Left renal pelvis (tissue), 4 donors: ENCODE data around the gene ABHD12. TPM values are rescaled to one million over a fixed set of nuclear protein-coding genes. Genes with fewer than 3 reads are reported as not detected.
"Not testable (repeated sequence)": the region's sequence is repeated elsewhere in the genome, so short reads cannot be mapped to it uniquely, and the experiment has no call there.

Source experiments
- DNase-seq, 4 donors: peaks; one replicate each; pipeline ENCODE4 v3.0.0-alpha.2; 2013; ENCODE audit warnings: low read depth in 4 of 4, low spot score in 3 of 4
- polyA plus RNA-seq, 4 donors: library from polyadenylated mRNA; unstranded; fragments of 120-200 nt; gene quantifications; one replicate each; pipeline ENCODE4 v1.2.1, GENCODE V29; 2013; ENCODE audit not compliant: insufficient read length in 4 of 4

The ABHD12 gene
- polyA plus RNA-seq, 4 donors: 38.7 to 62.1 (median 56.5) TPM

- no peak for DNase-seq
Measured at GRCh38 chr20:25269057-25269832, 121.4 kb downstream of the ABHD12 start.

GRCh38 chr20:25260770-25261437, 129.7 kb downstream of the ABHD12 start:
- not testable (repeated sequence) for DNase-seq

- no peak for DNase-seq
Measured at GRCh38 chr20:25259788-25260254, 130.8 kb downstream of the ABHD12 start.

GRCh38 chr20:25259358-25259757, 131.3 kb downstream of the ABHD12 start:
- no peak for DNase-seq

- DNase-seq: no peak
Measured at GRCh38 chr20:25258828-25259227, 131.8 kb downstream of the ABHD12 start.

- DNase-seq: no peak
Measured at GRCh38 chr20:25258476-25258805, 132.2 kb downstream of the ABHD12 start.

GRCh38 chr20:25257756-25258475, 132.7 kb downstream of the ABHD12 start:
- DNase-seq: no peak

GRCh38 chr20:25257130-25257529, 133.5 kb downstream of the ABHD12 start:
- DNase-seq: no peak

GRCh38 chr20:25256226-25256859, 134.3 kb downstream of the ABHD12 start:
- no peak for DNase-seq

GRCh38 chr20:25254986-25255680, 135.5 kb downstream of the ABHD12 start:
- no peak for DNase-seq

GRCh38 chr20:25254571-25254970, 136.1 kb downstream of the ABHD12 start:
- no peak for DNase-seq

GRCh38 chr20:25253606-25254275, 136.9 kb downstream of the ABHD12 start:
- no peak for DNase-seq

GRCh38 chr20:25252686-25253421, 137.8 kb downstream of the ABHD12 start:
- DNase-seq: no peak

- no peak for DNase-seq
Measured at GRCh38 chr20:25252230-25252651, 138.4 kb downstream of the ABHD12 start.

GRCh38 chr20:25251558-25251957, 139.1 kb downstream of the ABHD12 start:
- no peak for DNase-seq

GRCh38 chr20:25251019-25251418, 139.6 kb downstream of the ABHD12 start:
- DNase-seq: no peak

GRCh38 chr20:25250508-25250907, 140.1 kb downstream of the ABHD12 start:
- no peak for DNase-seq
